Activated CD8-positive, alpha-beta memory T cell treated with anti-CD3 and anti-CD28 coated beads, Interleukin-2, amount 50 U/mL, for 1 hour (primary cell): ENCODE data around the gene HENMT1.
"Not testable (repeated sequence)": the region's sequence is repeated elsewhere in the genome, so short reads cannot be mapped to it uniquely, and the experiment has no call there.

Experiments used
- DNase-seq: peaks from one replicate; pipeline ENCODE4 v3.0.0-alpha.2; 2020; ENCODE audit errors: extremely low read depth

Gene HENMT1

GRCh38 chr1:108671143-108671542 lies 10.2 kb upstream of the HENMT1 start:
- no peak for DNase-seq

- no peak for DNase-seq
These were observed 9.4 kb upstream of the HENMT1 start for GRCh38 chr1:108670131-108670773.

- no peak for DNase-seq
These were observed 8.8 kb upstream of the HENMT1 start for GRCh38 chr1:108669679-108670078.

GRCh38 chr1:108668777-108669176 lies 7.9 kb upstream of the HENMT1 start:
- no peak for DNase-seq

- DNase-seq: not testable (repeated sequence)
These were observed 6.5 kb upstream of the HENMT1 start for GRCh38 chr1:108667422-108667821.

GRCh38 chr1:108665771-108666170 lies 4.9 kb upstream of the HENMT1 start:
- DNase-seq: no peak

GRCh38 chr1:108665067-108665466 lies 4.2 kb upstream of the HENMT1 start:
- DNase-seq: no peak

- no peak for DNase-seq
These were observed 3.6 kb upstream of the HENMT1 start for GRCh38 chr1:108664481-108664880.

- DNase-seq: no peak
These were observed 2.2 kb upstream of the HENMT1 start for GRCh38 chr1:108663074-108663473.

- no peak for DNase-seq
These were observed 3.4 kb downstream of the HENMT1 start for GRCh38 chr1:108657356-108658080.

- DNase-seq: no peak
These were observed 7.3 kb downstream of the HENMT1 start for GRCh38 chr1:108653431-108654105.

GRCh38 chr1:108646648-108647269 lies 14.1 kb downstream of the HENMT1 start:
- DNase-seq: peak; percentile 62

GRCh38 chr1:108646265-108646647 lies 14.6 kb downstream of the HENMT1 start:
- no peak for DNase-seq

- no peak for DNase-seq
These were observed 15.2 kb downstream of the HENMT1 start for GRCh38 chr1:108645564-108646184.

GRCh38 chr1:108644984-108645383 lies 15.9 kb downstream of the HENMT1 start:
- DNase-seq: no peak

- DNase-seq: no peak
These were observed 17.2 kb downstream of the HENMT1 start for GRCh38 chr1:108643492-108644335.

- DNase-seq: not testable (repeated sequence)
These were observed 20.0 kb downstream of the HENMT1 start for GRCh38 chr1:108640863-108641262.

GRCh38 chr1:108639899-108640560 lies 20.9 kb downstream of the HENMT1 start:
- no peak for DNase-seq

- no peak for DNase-seq
These were observed 24.0 kb downstream of the HENMT1 start for GRCh38 chr1:108636876-108637275.

GRCh38 chr1:108634521-108634920 lies 26.4 kb downstream of the HENMT1 start:
- no peak for DNase-seq

GRCh38 chr1:108628665-108629064 lies 32.2 kb downstream of the HENMT1 start:
- no peak for DNase-seq
